NT2/D1 (cell line): Measurements from ENCODE around the gene CDK3.
"Not testable (repeated sequence)": the region's sequence is repeated elsewhere in the genome, so short reads cannot be mapped to it uniquely, and the experiment has no call there.

ENCODE experiments used
- DNase-seq: peaks from one replicate; pipeline ENCODE4 v3.0.0-alpha.2; 2011; ENCODE audit warnings: low read depth, low spot score
- H3K27me3 ChIP-seq: 2 replicates; pipeline ENCODE4 v1.6.0; 2011; ENCODE audit warnings: mild to moderate bottlenecking; ENCODE audit not compliant: insufficient read length, insufficient read depth
- H3K36me3 ChIP-seq: 2 replicates; pipeline ENCODE4 v1.6.1; 2011; ENCODE audit warnings: mild to moderate bottlenecking, low read length, mixed read lengths; ENCODE audit not compliant: insufficient read depth, insufficient read length
- H3K4me1 ChIP-seq: 2 replicates; pipeline ENCODE4 v1.5.1; 2011; ENCODE audit not compliant: insufficient read depth, insufficient read length
- H3K4me3 ChIP-seq: 2 replicates; pipeline ENCODE4 v1.5.1; 2011; ENCODE audit warnings: low read depth; ENCODE audit not compliant: insufficient read length
- H3K9ac ChIP-seq: 2 replicates; pipeline ENCODE4 v1.6.0; 2011; ENCODE audit warnings: low read depth; ENCODE audit not compliant: insufficient read length
- H3K9me3 ChIP-seq: 2 replicates; pipeline ENCODE4 v1.5.1; 2011; ENCODE audit warnings: mild to moderate bottlenecking, low read length; ENCODE audit not compliant: insufficient read depth
- SUZ12 ChIP-seq: IDR thresholded peaks from 2 replicates; pipeline ENCODE4 v1.6.1; 2011; ENCODE audit not compliant: insufficient read length, insufficient read depth; ENCODE audit errors: extremely low read depth
- YY1 ChIP-seq: IDR thresholded peaks from 2 replicates; pipeline ENCODE4 v1.6.1; 2011; ENCODE audit not compliant: insufficient read length, insufficient read depth
- ZNF274 ChIP-seq: IDR thresholded peaks from 2 replicates; pipeline ENCODE4 v1.6.1; 2011; ENCODE audit warnings: mild to moderate bottlenecking, low read depth, low read length

Gene CDK3

DNA sequence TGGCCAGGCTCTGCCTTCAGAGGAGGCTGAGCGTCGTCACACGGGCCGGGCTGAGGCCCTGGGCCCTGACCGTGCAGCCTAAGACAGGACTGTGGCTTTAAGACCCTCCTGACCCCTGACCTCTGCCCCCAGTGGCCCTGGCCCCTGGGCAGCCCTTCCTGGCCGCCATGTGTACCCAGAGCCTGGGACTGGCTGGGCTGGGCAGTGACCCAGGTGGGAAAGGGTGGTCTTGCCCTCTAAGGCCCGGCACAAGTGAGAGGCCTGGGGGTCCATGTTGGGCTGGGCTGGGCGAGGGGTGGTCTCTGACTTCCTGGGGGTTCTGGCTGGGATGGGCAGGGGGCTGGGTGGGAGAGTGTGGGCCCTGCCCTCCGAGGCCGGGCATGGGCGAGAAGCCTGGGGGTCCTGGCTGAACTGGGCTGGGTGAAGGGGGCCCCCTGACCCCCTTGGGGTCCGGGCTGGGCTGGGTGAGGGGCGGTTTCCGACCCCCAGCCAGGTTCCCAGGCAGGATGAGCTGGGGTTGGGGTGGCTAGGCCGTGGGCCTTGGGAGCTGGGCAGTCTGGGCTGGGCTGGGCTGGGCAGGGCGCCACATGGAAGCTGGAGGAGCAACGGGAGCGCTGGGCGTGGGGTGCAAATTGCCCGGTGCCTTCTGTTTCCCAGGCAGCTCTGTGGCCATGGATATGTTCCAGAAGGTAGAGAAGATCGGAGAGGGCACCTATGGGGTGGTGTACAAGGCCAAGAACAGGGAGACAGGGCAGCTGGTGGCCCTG is at the start of gene CDK3:
Gene CDK3 (plus strand): TSS at position 101 of the 767 bp plus-strand sequence. CDS start 571 bp downstream, at position 672.
- no peak within 1 kb of the TSS for H3K9ac ChIP-seq
- H3K9me3 ChIP-seq: no peaks in the 10 kb centered on the region
- peaks cover 35% of the 10 kb centered on the region for H3K36me3 ChIP-seq
- peaks cover 21% of the 10 kb centered on the region for H3K4me1 ChIP-seq
- no peak for DNase-seq
- H3K27me3 ChIP-seq: no peaks in the 10 kb centered on the region
- no peak for TF ChIP-seq SUZ12
- no peak for TF ChIP-seq YY1
- no peak for TF ChIP-seq ZNF274
- no peak within 1 kb of the TSS for H3K4me3 ChIP-seq

GRCh38 chr17:75950855-75951554 is 49.6 kb upstream of the CDK3 start:
- TF ChIP-seq SUZ12 (no peak), ZNF274 (no peak), YY1 (no peak)
- Histone ChIP-seq H3K9ac (no peak overlapping the region), H3K27me3 (no peaks in the 10 kb centered on the region), H3K36me3 (peaks cover 78% of the 10 kb centered on the region), H3K4me1 (no peaks in the 10 kb centered on the region), H3K4me3 (no peak overlapping the region), H3K9me3 (no peaks in the 10 kb centered on the region)
- DNase-seq: no peak

- Histone ChIP-seq H3K27me3 (no peaks in the 10 kb centered on the region), H3K4me1 (peaks cover 8% of the 10 kb centered on the region), H3K36me3 (peaks cover 39% of the 10 kb centered on the region), H3K9me3 (no peaks in the 10 kb centered on the region), H3K9ac (no peak overlapping the region), H3K4me3 (no peak overlapping the region)
- no peak for DNase-seq
- no peak for TF ChIP-seq YY1
- no peak for TF ChIP-seq ZNF274
- no peak for TF ChIP-seq SUZ12
Measured at GRCh38 chr17:75959051-75959838, 41.4 kb upstream of the CDK3 start.

- no peak overlapping the region for H3K9ac ChIP-seq
Measured at GRCh38 chr17:75959839-75960511, 40.7 kb upstream of the CDK3 start.

DNA sequence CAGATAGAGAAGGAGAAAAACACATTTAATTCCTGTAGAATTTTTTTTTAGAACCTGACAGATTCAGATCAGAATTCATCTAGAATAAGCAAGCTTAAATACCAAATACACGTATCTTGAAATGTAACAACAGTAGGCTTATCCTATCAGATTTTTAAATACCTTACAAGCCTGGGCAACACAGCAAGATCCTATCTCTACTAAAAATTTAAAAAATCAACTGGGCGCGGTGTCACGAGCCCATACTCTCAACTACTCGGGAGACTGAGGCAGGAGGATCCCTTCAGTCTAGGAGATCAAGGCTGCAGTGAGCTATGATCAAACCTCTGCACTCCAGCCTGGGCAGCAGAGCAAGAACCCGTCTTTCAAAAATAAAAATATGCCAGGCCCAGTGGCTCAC is 35.2 kb upstream of the CDK3 start:
- TF ChIP-seq ZNF274 (no peak), SUZ12 (no peak)
- Histone ChIP-seq H3K9me3 (no peaks in the 10 kb centered on the region), H3K9ac (no peak overlapping the region), H3K36me3 (peaks cover 19% of the 10 kb centered on the region), H3K4me1 (peaks cover 2% of the 10 kb centered on the region), H3K4me3 (no peak overlapping the region), H3K27me3 (no peaks in the 10 kb centered on the region)
- DNase-seq: no peak

More at GRCh38 chr17:75959839-75960511, 40.7 kb upstream of the CDK3 start:
- Histone ChIP-seq H3K27me3 (no peaks in the 10 kb centered on the region), H3K4me1 (peaks cover 8% of the 10 kb centered on the region), H3K9me3 (no peaks in the 10 kb centered on the region), H3K4me3 (no peak overlapping the region), H3K36me3 (peaks cover 39% of the 10 kb centered on the region)
- no peak for TF ChIP-seq YY1
- no peak for TF ChIP-seq ZNF274
- no peak for TF ChIP-seq SUZ12
- no peak for DNase-seq

DNA sequence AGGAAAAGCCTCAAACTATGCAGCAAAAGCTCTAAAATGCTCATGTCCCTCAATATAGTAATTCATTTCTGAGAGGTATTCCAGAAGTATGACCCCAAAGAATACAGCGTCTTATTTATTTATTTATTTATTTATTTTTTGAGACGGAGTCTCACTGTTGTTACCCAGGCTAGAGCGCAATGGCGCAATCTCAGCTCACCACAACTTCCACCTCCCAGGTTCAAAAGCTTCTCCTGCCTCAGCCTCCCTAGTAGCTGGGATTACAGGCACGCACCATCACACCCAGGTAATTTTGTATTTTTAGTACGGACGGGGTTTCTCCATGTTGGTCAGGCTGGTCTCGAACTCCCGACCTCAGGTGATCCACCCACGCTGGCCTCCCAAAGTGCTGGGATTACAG is 31.6 kb upstream of the CDK3 start:
- H3K4me3 ChIP-seq, H3K4me1 ChIP-seq, H3K9ac ChIP-seq, H3K27me3 ChIP-seq, DNase-seq, H3K9me3 ChIP-seq: not testable (repeated sequence)
- H3K36me3 ChIP-seq: peaks cover 18% of the 10 kb centered on the region

DNA sequence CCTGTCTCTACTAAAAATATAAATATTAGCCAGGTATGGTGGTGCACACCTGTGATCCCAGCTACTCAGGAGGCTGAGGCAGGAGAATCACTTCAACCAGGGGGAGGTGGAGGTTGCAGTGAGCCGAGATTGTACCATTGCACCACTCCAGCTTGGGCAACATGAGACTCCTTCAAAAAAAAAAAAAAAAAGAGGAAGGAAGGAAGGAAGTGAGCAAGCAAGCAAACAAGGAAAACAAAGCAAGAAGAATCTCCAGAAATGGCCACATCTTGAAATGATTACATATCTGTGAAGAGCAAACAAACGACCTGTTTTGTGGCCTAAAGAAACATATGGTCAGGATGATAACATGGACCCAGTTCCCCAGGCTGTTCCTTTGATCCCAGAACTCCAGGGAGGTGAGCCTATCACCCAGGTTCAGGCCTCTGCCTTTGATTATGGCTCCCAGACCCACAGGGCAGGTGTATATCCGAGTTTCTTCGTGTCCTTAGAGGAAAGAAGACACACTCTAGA is 30.6 kb upstream of the CDK3 start:
- Histone ChIP-seq H3K4me3 (no peak overlapping the region), H3K9me3 (no peaks in the 10 kb centered on the region), H3K4me1 (no peaks in the 10 kb centered on the region), H3K9ac (no peak overlapping the region), H3K27me3 (no peaks in the 10 kb centered on the region), H3K36me3 (peaks cover 24% of the 10 kb centered on the region)
- DNase-seq: no peak
- TF ChIP-seq YY1: no peak
- TF ChIP-seq ZNF274: no peak
- TF ChIP-seq SUZ12: no peak
